BLaER1 treated with 17β-estradiol and CSF1 and Interleukin-3, amounts not matched to agents 10 nM and 100 nM (cell line): ENCODE data around the gene SEMA3G.

ENCODE experiments used
- H3K27ac ChIP-seq, 11 experiments: shearing (Covaris generic); formaldehyde crosslinking; 2 replicates each; pipeline ENCODE4 v1.8.1; 2022
- H3K27me3 ChIP-seq, 11 experiments: shearing (Covaris generic); formaldehyde crosslinking; 2 replicates each; pipeline ENCODE4 v1.8.1; 2022
- H3K36me3 ChIP-seq, 11 experiments: shearing (Covaris generic); formaldehyde crosslinking; 2 replicates each; pipeline ENCODE4 v1.8.1; 2022
- H3K4me1 ChIP-seq, 10 experiments: shearing (Covaris generic); formaldehyde crosslinking; 2 replicates each; pipeline ENCODE4 v1.8.1; 2022
- H3K4me2 ChIP-seq, 11 experiments: shearing (Covaris generic); formaldehyde crosslinking; 2 replicates each; pipeline ENCODE4 v1.8.1; 2022
- H3K4me3 ChIP-seq, 10 experiments: shearing (Covaris generic); formaldehyde crosslinking; 2 replicates each; pipeline ENCODE4 v1.8.1; 2022
- H3K9ac ChIP-seq, 11 experiments: shearing (Covaris generic); formaldehyde crosslinking; 2 replicates each; pipeline ENCODE4 v1.8.1; 2022
- H3K9me3 ChIP-seq, 11 experiments: shearing (Covaris generic); formaldehyde crosslinking; replicated peaks in 1 of 11; 2 replicates each; pipeline ENCODE4 v1.8.1; 2022
- H4K20me1 ChIP-seq, 11 experiments: shearing (Covaris generic); formaldehyde crosslinking; 2 replicates each; pipeline ENCODE4 v1.8.1; 2022
- Cebpa-rat ChIP-seq, 11 experiments: shearing (Covaris generic); IDR thresholded peaks; 2 replicates each; pipeline ENCODE4 v1.8.1; 2022

The SEMA3G gene

DNA sequence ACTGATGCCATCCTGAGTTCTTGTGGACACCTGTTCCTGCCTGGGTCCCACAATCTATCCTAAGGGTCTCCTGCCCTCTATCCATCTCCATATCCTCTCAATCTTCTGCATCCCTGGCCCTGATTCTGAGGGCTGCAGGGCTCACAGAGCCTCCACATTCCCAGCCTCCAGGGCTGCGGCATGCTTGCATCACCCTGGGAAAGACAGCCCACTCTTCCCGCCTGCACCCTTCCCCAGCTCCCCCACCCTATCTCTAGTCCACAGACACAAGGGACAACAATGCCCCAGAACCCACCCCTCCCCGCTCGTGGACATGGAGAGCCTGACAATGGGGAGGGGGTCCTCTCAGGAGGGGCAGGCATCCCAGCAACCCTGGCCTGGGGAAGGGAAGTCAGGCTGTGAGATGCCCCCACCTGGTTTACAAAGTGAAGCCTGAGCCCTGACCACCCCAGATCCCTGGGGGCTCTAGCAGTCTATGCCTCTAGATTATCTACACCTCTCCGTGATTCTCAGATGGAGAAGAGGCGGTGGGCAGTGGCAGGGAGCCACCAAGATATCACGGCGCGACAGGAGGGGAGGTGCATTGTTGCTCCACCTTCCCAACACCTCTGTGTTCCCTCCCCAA is 10.3 kb downstream of the SEMA3G start:
- Histone ChIP-seq H3K36me3 (peaks cover 0 to 31% (median 0%) of the 10 kb centered on the region in 11 experiments; a peak in 4 of 22 replicates), H3K4me1 (peaks cover 53 to 88% (median 82%) of the 10 kb centered on the region in 10 experiments), H3K9ac (peak overlapping the region in 8 of 11 experiments; percentile 21 to 76 (median 64); a peak in 12 of 22 replicates), H4K20me1 (no peaks in the 10 kb centered on the region), H3K4me3 (peak overlapping the region in 5 of 10 experiments; percentile 2 to 40 (median 33); a peak in 4 of 20 replicates), H3K27ac (peak overlapping the region in 10 of 11 experiments; percentile 60 to 86 (median 77); a peak in 19 of 22 replicates), H3K9me3 (no peaks in the 10 kb centered on the region), H3K27me3 (peaks cover 0 to 49% (median 18%) of the 10 kb centered on the region in 11 experiments; a peak in 12 of 22 replicates), H3K4me2 (peak overlapping the region; percentile 76 to 99 (median 94))
- TF ChIP-seq Cebpa-rat (IDR thresholded peaks at IDR 0.05) = no peak

DNA sequence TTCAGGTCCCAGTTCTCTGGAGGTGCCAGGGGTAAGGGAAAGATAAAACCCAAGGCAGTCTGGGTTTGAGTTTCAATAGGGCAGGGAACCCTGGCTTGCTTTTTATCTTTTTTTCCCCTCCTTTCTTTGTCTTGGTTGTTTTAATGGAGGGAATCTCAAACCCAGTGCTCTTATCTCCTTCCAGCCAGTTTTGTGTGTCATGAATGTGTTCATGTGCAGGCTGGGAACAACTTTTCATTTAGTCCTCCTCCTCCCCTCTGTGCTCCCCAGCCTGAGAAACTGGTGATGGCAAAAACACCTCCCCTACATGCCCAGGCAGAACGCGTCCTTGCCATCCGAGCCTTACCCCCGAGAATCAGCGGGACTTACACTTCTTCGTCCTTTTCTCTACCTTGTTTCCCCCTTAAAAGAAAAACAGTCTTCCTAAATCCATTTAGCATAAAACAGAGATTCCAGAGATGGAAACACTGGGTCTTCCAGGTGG is 10.9 kb downstream of the SEMA3G start:
- peak overlapping the region in 6 of 11 experiments; percentile 10 to 86 (median 80); a peak in 4 of 22 replicates for H3K27ac ChIP-seq
- peak overlapping the region in 4 of 11 experiments; percentile 3 to 76 (median 38); a peak in 2 of 22 replicates for H3K9ac ChIP-seq
- no peaks in the 10 kb centered on the region for H4K20me1 ChIP-seq
- H3K27me3 ChIP-seq = peaks cover 0 to 43% (median 13%) of the 10 kb centered on the region in 11 experiments; a peak in 10 of 22 replicates
- no peak overlapping the region for H3K4me3 ChIP-seq
- H3K4me2 ChIP-seq = peak overlapping the region; percentile 76 to 99 (median 94); a peak in 21 of 22 replicates
- no peak for TF ChIP-seq Cebpa-rat (IDR thresholded peaks at IDR 0.05)
- peaks cover 53 to 84% (median 78%) of the 10 kb centered on the region in 10 experiments for H3K4me1 ChIP-seq
- no peaks in the 10 kb centered on the region for H3K9me3 ChIP-seq
- peaks cover 0 to 26% (median 0%) of the 10 kb centered on the region in 11 experiments; a peak in 3 of 22 replicates for H3K36me3 ChIP-seq

DNA sequence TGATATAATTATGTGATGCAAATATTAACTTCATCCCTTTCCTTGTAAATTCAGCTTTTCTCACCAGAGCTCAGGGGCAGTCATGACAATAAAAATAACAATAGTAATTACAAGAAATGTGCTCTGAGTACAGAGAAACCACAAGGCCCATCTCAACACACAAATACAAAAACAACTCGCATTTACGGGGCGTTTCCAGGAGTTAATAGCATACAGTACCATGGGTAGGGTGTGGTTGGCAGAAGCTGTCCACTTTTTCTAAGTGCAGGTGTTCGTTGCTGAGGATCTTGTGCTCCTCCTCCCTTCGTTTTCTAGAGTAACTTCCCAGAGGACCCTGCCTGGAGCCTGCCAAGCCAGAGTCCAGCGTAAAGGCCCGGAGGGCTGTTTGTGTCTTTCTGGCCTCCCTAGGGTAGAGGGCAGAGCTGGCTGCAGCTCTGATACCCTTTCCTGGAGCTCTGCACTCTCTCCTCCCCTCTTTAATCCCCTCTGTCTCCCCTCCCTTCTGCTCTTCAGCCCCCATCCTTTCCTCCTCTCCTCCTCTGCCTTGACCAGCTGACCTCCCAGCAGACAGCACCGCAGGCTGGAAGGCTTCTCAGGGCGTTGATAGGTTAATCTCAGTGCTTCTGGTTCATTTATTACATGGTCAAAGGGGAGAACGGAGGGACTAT is 11.4 kb downstream of the SEMA3G start:
- Histone ChIP-seq H3K9ac (peak overlapping the region in 4 of 11 experiments; percentile 3 to 76 (median 10); a peak in 2 of 22 replicates), H3K9me3 (no peaks in the 10 kb centered on the region), H3K4me3 (no peak overlapping the region), H3K4me2 (peak overlapping the region; percentile 76 to 99 (median 94)), H3K36me3 (peaks cover 0 to 20% (median 0%) of the 10 kb centered on the region in 11 experiments; a peak in 3 of 22 replicates), H4K20me1 (no peaks in the 10 kb centered on the region), H3K4me1 (peaks cover 53 to 84% (median 74%) of the 10 kb centered on the region in 10 experiments), H3K27ac (peak overlapping the region in 7 of 11 experiments; percentile 2 to 86 (median 31); a peak in 6 of 22 replicates), H3K27me3 (peaks cover 0 to 39% (median 7%) of the 10 kb centered on the region in 11 experiments; a peak in 10 of 22 replicates)
- TF ChIP-seq Cebpa-rat (IDR thresholded peaks at IDR 0.05) = no peak

DNA sequence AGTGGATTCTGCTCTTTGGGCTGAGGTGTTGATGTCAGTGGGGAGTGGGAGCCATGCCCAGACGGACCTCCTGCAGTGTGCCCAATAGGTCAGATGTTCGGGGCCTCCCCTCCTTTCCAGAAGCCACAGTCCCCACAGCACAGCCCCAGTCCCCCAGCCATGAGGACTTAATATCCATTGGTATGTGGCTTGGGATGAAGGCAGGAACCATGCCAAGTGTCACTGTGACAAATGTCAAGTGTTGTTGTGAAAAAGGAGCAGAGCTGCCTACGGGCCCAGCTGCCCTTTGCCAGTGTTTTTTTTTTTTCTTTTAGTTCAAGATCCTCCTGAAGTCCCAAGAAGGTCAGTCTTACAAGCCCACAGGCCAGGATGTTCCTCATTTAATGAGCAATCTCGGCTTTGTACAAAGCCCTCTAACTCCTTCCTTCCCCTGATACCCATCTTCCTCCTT is 12.2 kb downstream of the SEMA3G start:
- no peak for TF ChIP-seq Cebpa-rat (IDR thresholded peaks at IDR 0.05)
- no peaks in the 10 kb centered on the region for H3K9me3 ChIP-seq
- no peak overlapping the region for H3K4me3 ChIP-seq
- peaks cover 0 to 13% (median 0%) of the 10 kb centered on the region in 11 experiments; a peak in 3 of 22 replicates for H3K36me3 ChIP-seq
- H3K4me2 ChIP-seq = peak overlapping the region; percentile 29 to 99 (median 93); a peak in 21 of 22 replicates
- no peaks in the 10 kb centered on the region for H4K20me1 ChIP-seq
- H3K9ac ChIP-seq = peak overlapping the region in 2 of 11 experiments; percentile 0 to 15; a peak in 2 of 22 replicates
- H3K4me1 ChIP-seq = peaks cover 52 to 76% (median 67%) of the 10 kb centered on the region in 10 experiments
- H3K27ac ChIP-seq = peak overlapping the region in 3 of 11 experiments; percentile 1 to 31 (median 25); a peak in 2 of 22 replicates
- H3K27me3 ChIP-seq = peaks cover 0 to 33% (median 6%) of the 10 kb centered on the region in 11 experiments; a peak in 10 of 22 replicates

DNA sequence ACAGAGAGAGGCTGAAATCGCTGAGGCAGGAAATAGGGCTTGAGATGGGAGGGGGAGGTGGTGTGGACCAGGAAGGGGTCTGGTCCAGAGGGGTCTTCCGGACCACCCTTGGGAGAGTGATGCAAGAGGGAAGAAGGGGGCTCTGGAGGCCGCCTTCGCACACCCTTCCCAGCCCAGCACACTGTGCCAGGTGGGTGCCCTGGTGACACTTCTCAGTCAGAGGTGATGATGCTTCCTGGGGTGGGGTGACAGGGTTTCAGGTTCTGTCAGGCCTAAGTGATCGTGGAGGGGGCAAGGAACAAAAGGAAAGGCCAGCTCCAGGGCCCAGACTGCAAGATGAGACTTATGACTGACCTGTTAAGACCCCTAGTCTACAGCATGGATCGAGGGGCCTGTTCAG is 12.7 kb downstream of the SEMA3G start:
- peaks cover 0 to 8% (median 0%) of the 10 kb centered on the region in 11 experiments; a peak in 2 of 22 replicates for H3K36me3 ChIP-seq
- H3K4me3 ChIP-seq = no peak overlapping the region
- peaks cover 47 to 71% (median 63%) of the 10 kb centered on the region in 10 experiments for H3K4me1 ChIP-seq
- H4K20me1 ChIP-seq = no peaks in the 10 kb centered on the region
- peaks cover 0 to 31% (median 6%) of the 10 kb centered on the region in 11 experiments; a peak in 10 of 22 replicates for H3K27me3 ChIP-seq
- no peak for TF ChIP-seq Cebpa-rat (IDR thresholded peaks at IDR 0.05)
- H3K27ac ChIP-seq = peak overlapping the region in 2 of 11 experiments; percentile 1 to 31; a peak in 3 of 22 replicates
- H3K4me2 ChIP-seq = peak overlapping the region; percentile 3 to 99 (median 93); a peak in 19 of 22 replicates
- peak overlapping the region in 3 of 11 experiments; percentile 4 to 40 (median 15); a peak in 3 of 22 replicates for H3K9ac ChIP-seq
- H3K9me3 ChIP-seq = no peaks in the 10 kb centered on the region

DNA sequence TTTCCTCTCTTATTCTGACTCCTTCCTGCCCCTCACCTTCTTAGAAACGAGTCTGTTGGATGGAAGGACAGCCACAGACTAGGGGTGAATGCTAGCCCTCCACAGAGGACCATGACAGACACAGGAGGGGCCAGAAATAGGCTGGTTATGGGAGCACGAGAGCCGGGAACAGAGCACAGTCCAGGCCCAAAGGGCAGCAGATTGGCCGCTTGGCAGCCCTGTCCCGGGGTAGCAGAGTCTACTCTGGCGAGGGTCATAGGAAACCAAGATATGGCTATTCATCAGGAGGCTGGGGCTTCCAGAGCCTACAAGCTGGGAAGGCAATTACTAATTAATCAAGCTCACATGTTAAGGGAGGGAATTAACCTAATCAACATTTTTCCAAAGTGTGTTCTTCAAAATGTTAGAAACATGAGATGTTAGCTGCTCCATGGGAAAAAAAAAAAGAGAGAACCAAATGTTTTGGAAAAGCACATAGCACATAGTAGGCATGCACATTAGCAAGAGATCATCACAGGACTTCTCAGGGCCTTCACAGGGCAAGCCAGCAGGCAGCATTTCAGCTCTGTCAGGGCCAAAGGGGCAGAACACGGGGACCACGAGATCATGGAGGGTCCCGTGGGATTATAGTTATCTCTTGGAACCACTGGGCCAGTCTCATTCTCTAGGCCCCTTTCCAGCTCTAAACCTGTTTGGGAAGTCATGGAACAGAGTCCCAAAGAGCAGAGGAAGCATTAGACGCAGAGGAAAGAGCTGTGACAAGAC is 13.3 kb downstream of the SEMA3G start:
- TF ChIP-seq Cebpa-rat (IDR thresholded peaks at IDR 0.05) = no peak
- Histone ChIP-seq H3K9me3 (no peaks in the 10 kb centered on the region), H3K27me3 (peaks cover 0 to 31% (median 6%) of the 10 kb centered on the region in 11 experiments; a peak in 10 of 22 replicates), H3K4me2 (peak overlapping the region; percentile 3 to 99 (median 93); a peak in 19 of 22 replicates), H3K4me3 (no peak overlapping the region), H3K27ac (no peak overlapping the region), H4K20me1 (no peaks in the 10 kb centered on the region), H3K4me1 (peaks cover 41 to 65% (median 57%) of the 10 kb centered on the region in 10 experiments), H3K9ac (peak overlapping the region in 3 of 11 experiments; percentile 4 to 40 (median 15); a peak in 2 of 22 replicates), H3K36me3 (peaks cover 0 to 8% (median 0%) of the 10 kb centered on the region in 11 experiments; a peak in 1 of 22 replicates)

DNA sequence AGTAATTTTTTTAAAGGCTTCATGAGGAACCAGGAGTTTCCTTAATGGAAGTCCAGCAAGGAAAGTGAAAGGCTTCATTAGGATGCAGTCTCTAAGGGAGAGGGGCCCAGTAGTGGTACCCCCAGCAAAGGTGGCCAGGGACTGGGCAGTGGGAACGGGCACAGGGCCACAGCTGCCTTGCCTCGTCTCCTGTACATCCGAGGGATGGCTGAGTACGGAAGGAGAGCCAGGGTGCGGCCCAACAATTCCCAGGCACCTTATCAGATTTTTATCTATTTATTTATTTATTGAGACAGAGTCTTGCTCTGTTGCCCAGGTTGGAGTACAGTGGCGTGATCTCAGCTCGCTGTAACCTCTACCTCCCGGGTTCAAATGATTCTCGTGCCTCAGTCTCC is 14.5 kb downstream of the SEMA3G start:
- Histone ChIP-seq H3K4me2 (no peak overlapping the region), H3K4me1 (peaks cover 29 to 53% (median 44%) of the 10 kb centered on the region in 10 experiments), H4K20me1 (no peaks in the 10 kb centered on the region), H3K36me3 (peaks cover 0 to 1% (median 0%) of the 10 kb centered on the region in 11 experiments; a peak in 1 of 22 replicates), H3K27ac (no peak overlapping the region), H3K9ac (no peak overlapping the region), H3K9me3 (no peaks in the 10 kb centered on the region), H3K4me3 (no peak overlapping the region), H3K27me3 (peaks cover 0 to 31% (median 6%) of the 10 kb centered on the region in 11 experiments; a peak in 10 of 22 replicates)
- no peak for TF ChIP-seq Cebpa-rat (IDR thresholded peaks at IDR 0.05)
